Measurements from ENCODE around the gene MAP7D2.

The MAP7D2 gene

GRCh38 chrX:20042221-20042620 lies 74.5 kb downstream of the MAP7D2 start:
- Histone ChIP-seq H3K27ac (ENCODE audit: low read length) (no peak overlapping the region), H2AFZ (ENCODE audit: low read length) (no peak overlapping the region), H3K9ac (ENCODE audit: low read length) (no peak overlapping the region), H3K9me3 (replicated peaks; ENCODE audit: insufficient read depth, low read length) (no peaks in the 10 kb centered on the region), H3F3A (ENCODE audit: insufficient read depth, low read length) (no peaks in the 10 kb centered on the region), H3K36me3 (replicated peaks; ENCODE audit: insufficient read depth, low read length) (no peaks in the 10 kb centered on the region), H3K4me2 (ENCODE audit: low read depth, low read length) (no peak overlapping the region), H3K9me2 (replicated peaks; ENCODE audit: insufficient read depth, low read length) (no peaks in the 10 kb centered on the region), H3K79me2 (ENCODE audit: low read length) (no peaks in the 10 kb centered on the region), H3K4me1 (ENCODE audit: low read length) (no peaks in the 10 kb centered on the region), H3K27me3 (replicated peaks; ENCODE audit: insufficient read depth, low read length) (no peaks in the 10 kb centered on the region), H3K4me3 (ENCODE audit: low read length) (no peak overlapping the region), H4K20me1 (ENCODE audit: insufficient read depth, low read length) (no peaks in the 10 kb centered on the region)
- no peak for TF ChIP-seq CTCF (IDR thresholded peaks at IDR 0.05; ENCODE audit: low read length)
- no peak for TF ChIP-seq EZH2 (optimal IDR thresholded peaks at IDR 0.05; ENCODE audit: low read depth, low read length)
- TF ChIP-seq EZH2phosphoT487 (IDR thresholded peaks at IDR 0.05; ENCODE audit: low read length) = no peak
- no peak for DNase-seq

GRCh38 chrX:20038966-20039365 lies 77.7 kb downstream of the MAP7D2 start:
- Histone ChIP-seq H3K4me2 (ENCODE audit: low read depth, low read length) (no peak overlapping the region), H3K9ac (ENCODE audit: low read length) (no peak overlapping the region), H3K27ac (ENCODE audit: low read length) (no peak overlapping the region), H2AFZ (ENCODE audit: low read length) (no peak overlapping the region), H3K4me3 (ENCODE audit: low read length) (no peak overlapping the region), H3F3A (ENCODE audit: insufficient read depth, low read length) (no peaks in the 10 kb centered on the region), H3K27me3 (replicated peaks; ENCODE audit: insufficient read depth, low read length) (no peaks in the 10 kb centered on the region), H3K9me3 (replicated peaks; ENCODE audit: insufficient read depth, low read length) (no peaks in the 10 kb centered on the region), H3K9me2 (replicated peaks; ENCODE audit: insufficient read depth, low read length) (no peaks in the 10 kb centered on the region), H3K36me3 (replicated peaks; ENCODE audit: insufficient read depth, low read length) (no peaks in the 10 kb centered on the region), H3K4me1 (ENCODE audit: low read length) (no peaks in the 10 kb centered on the region), H3K79me2 (ENCODE audit: low read length) (no peaks in the 10 kb centered on the region), H4K20me1 (ENCODE audit: insufficient read depth, low read length) (no peaks in the 10 kb centered on the region)
- no peak for DNase-seq
- no peak for TF ChIP-seq CTCF (IDR thresholded peaks at IDR 0.05; ENCODE audit: low read length)
- no peak for TF ChIP-seq EZH2 (optimal IDR thresholded peaks at IDR 0.05; ENCODE audit: low read depth, low read length)
- no peak for TF ChIP-seq EZH2phosphoT487 (IDR thresholded peaks at IDR 0.05; ENCODE audit: low read length)

GRCh38 chrX:20037186-20037585 lies 79.5 kb downstream of the MAP7D2 start:
- no peaks in the 10 kb centered on the region for H3K36me3 ChIP-seq (replicated peaks; ENCODE audit: insufficient read depth, low read length)
- H3K9me3 ChIP-seq (replicated peaks; ENCODE audit: insufficient read depth, low read length) = no peaks in the 10 kb centered on the region
- H3K79me2 ChIP-seq (ENCODE audit: low read length) = no peaks in the 10 kb centered on the region
- no peak for DNase-seq
- no peak overlapping the region for H2AFZ ChIP-seq (ENCODE audit: low read length)
- no peaks in the 10 kb centered on the region for H4K20me1 ChIP-seq (ENCODE audit: insufficient read depth, low read length)
- TF ChIP-seq EZH2phosphoT487 (IDR thresholded peaks at IDR 0.05; ENCODE audit: low read length) (no peak), EZH2 (optimal IDR thresholded peaks at IDR 0.05; ENCODE audit: low read depth, low read length) (no peak), CTCF (IDR thresholded peaks at IDR 0.05; ENCODE audit: low read length) (no peak)
- no peak overlapping the region for H3K4me3 ChIP-seq (ENCODE audit: low read length)
- H3K27ac ChIP-seq (ENCODE audit: low read length) = no peak overlapping the region
- no peaks in the 10 kb centered on the region for H3K4me1 ChIP-seq (ENCODE audit: low read length)
- H3K27me3 ChIP-seq (replicated peaks; ENCODE audit: insufficient read depth, low read length) = no peaks in the 10 kb centered on the region
- H3K4me2 ChIP-seq (ENCODE audit: low read depth, low read length) = no peak overlapping the region
- no peaks in the 10 kb centered on the region for H3K9me2 ChIP-seq (replicated peaks; ENCODE audit: insufficient read depth, low read length)
- H3F3A ChIP-seq (ENCODE audit: insufficient read depth, low read length) = no peaks in the 10 kb centered on the region
- no peak overlapping the region for H3K9ac ChIP-seq (ENCODE audit: low read length)

Data from MM.1S (cell line).